ENCODE results near the gene ATAD5.
"Not testable (repeated sequence)": the region's sequence is repeated elsewhere in the genome, so short reads cannot be mapped to it uniquely, and the experiment has no call there.

ATAD5 gene

GRCh38 chr17:30930495-30930894 lies 98.7 kb downstream of the ATAD5 start:
- no peak overlapping the region for H3K4me3 ChIP-seq (ENCODE audit: low read length)
- DNase-seq (ENCODE audit: low read depth, low spot score) = no peak

DNA sequence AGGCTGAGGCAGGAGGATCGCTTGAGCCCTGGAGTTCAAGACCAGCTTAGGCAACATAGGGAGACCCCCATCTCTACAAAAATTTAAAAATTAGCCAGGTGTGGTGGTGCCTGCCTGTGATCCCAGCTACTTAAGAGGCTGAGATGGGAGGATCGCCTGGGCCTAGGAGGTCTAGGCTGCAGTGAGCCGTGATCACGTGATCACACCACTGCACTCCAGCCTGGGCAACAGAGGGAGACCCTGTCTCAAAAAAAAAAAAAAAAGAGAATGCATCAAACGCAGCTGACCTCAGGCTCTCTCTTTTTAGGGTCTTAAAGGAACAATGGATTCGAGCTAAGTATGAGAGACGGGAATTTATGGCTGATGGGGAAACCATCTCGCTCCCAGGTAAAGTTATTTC lies 99.8 kb downstream of the ATAD5 start:
- not testable (repeated sequence) for H3K4me3 ChIP-seq (ENCODE audit: low read length); DNase-seq (ENCODE audit: low read depth, low spot score)

DNA sequence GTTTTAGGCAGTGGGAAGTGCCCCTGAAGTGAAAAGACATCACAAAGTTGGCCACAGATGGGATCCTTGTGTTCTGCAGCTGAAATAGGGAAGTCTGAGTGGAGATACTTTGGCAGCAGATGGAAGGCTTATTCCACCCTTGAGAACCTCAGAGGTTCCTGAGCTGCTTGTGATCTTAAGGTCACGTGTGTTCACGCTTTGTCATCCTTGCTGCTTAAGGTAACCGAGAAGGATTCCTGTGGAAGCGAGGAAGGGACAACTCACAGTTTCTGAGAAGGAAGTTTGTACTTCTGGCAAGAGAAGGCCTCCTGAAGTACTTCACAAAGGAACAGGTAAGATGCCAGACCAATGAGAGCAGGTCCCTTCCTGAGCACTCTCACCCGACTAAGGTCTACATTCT lies 102.2 kb downstream of the ATAD5 start:
- no peak overlapping the region for H3K4me3 ChIP-seq (ENCODE audit: low read length)
- DNase-seq (ENCODE audit: low read depth, low spot score) = no peak

GRCh38 chr17:30939051-30939689 lies 107.4 kb downstream of the ATAD5 start:
- no peak overlapping the region for H3K4me3 ChIP-seq (ENCODE audit: low read length)
- no peak for DNase-seq (ENCODE audit: low read depth, low spot score)

DNA sequence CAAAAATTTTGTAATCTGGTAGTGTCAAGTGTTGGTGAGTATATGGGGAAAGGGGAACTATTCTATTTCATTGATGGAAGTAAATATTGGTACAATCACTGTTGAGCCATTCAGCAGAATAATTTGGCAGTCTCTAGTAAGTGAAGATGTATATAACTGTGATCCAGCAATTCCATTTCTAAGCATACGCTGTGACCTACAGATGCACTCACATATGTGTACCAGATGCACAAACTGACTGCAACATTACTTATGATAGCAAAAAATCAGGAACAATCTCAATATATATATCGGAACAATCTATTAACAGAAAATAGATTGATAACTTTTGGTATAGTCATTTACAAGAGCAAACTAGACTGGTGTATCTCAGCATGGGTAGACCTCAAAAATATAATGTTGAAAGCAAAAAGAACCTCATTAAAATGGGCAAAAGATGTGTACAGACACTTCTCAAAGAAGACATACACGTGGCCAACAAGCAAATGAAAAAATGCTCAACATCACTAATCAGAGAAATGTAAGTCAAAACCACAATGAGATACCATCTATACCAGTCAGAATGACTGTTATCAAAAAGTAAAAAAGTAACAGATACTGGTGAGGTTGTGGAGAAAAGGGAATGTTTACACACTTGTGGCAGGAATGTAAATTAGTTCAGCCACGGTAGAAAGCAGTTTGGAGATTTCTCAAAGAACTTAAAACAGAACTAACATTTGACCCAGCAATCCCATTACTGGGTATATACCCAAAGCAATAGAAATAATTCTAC lies 110.7 kb downstream of the ATAD5 start:
- H3K4me3 ChIP-seq (ENCODE audit: low read length) = no peak overlapping the region
- peak; percentile 7 for DNase-seq (ENCODE audit: low read depth, low spot score)

All from Jurkat, Clone E6-1 (cell line).